Measurements from ENCODE around the gene COL4A4.
"Not testable (repeated sequence)": the region's sequence is repeated elsewhere in the genome, so short reads cannot be mapped to it uniquely, and the experiment has no call there.

COL4A4 gene

GRCh38 chr2:227182765-227183164, 18.8 kb upstream of the COL4A4 start:
- no peak for TF ChIP-seq CTCF (conservative IDR thresholded peaks at IDR 0.05)
- no peak overlapping the region for H3K27ac ChIP-seq

GRCh38 chr2:227180770-227181169, 16.8 kb upstream of the COL4A4 start:
- H3K27ac ChIP-seq, result no peak overlapping the region
- TF ChIP-seq CTCF (conservative IDR thresholded peaks at IDR 0.05), result no peak

- no peak overlapping the region for H3K27ac ChIP-seq
- TF ChIP-seq CTCF (conservative IDR thresholded peaks at IDR 0.05), result no peak
These were observed 16.1 kb upstream of the COL4A4 start for GRCh38 chr2:227179988-227180685.

- no peak for TF ChIP-seq CTCF (conservative IDR thresholded peaks at IDR 0.05)
- H3K27ac ChIP-seq, result no peak overlapping the region
These were observed 13.8 kb upstream of the COL4A4 start for GRCh38 chr2:227177592-227178336.

- H3K27ac ChIP-seq, result not testable (repeated sequence)
These were observed 7.8 kb upstream of the COL4A4 start for GRCh38 chr2:227171779-227172178.

GRCh38 chr2:227164763-227165291, 822 bp upstream of the COL4A4 start:
- H3K27ac ChIP-seq, result peak overlapping the region; percentile 86
- TF ChIP-seq CTCF (conservative IDR thresholded peaks at IDR 0.05), result peak; percentile 9; the same call in 1 of the 2 replicates

- no peak for TF ChIP-seq CTCF (conservative IDR thresholded peaks at IDR 0.05)
- H3K27ac ChIP-seq, result peak overlapping the region; percentile 86
These were observed 464 bp downstream of the COL4A4 start for GRCh38 chr2:227163485-227163997.

Data from VCaP (cell line).